Astrocyte (in vitro differentiated cells and primary cell): ENCODE data around the gene STON2. TPM values are rescaled to one million over a fixed set of nuclear protein-coding genes. Genes with fewer than 3 reads are reported as not detected.

Source experiments
- DNase-seq: peaks from one replicate; pipeline ENCODE4 v3.0.0-alpha.2; 2010; ENCODE audit warnings: low read depth
- FAIRE-seq: peaks from 2 replicates; lab custom pipeline; 2011; peaks lifted over from hg19 to GRCh38; lab: Jason Lieb, UNC
- H2AFZ ChIP-seq: 2 replicates; pipeline ENCODE4 v1.6.0; 2012; ENCODE audit warnings: low read depth, low read length, inconsistent platforms
- H3K27ac ChIP-seq: 2 replicates; pipeline ENCODE4 v1.5.1; 2011; ENCODE audit warnings: low read depth, low read length, inconsistent platforms
- H3K27me3 ChIP-seq: 2 replicates; pipeline ENCODE4 v1.6.0; 2011; ENCODE audit warnings: low read length, inconsistent platforms; ENCODE audit not compliant: insufficient read depth
- H3K36me3 ChIP-seq: 2 replicates; pipeline ENCODE4 v1.5.1; 2011; ENCODE audit warnings: low read length, inconsistent platforms; ENCODE audit not compliant: insufficient read depth
- H3K4me1 ChIP-seq: 2 replicates; pipeline ENCODE4 v1.5.1; 2011; ENCODE audit warnings: low read length, inconsistent platforms; ENCODE audit not compliant: insufficient read depth
- H3K4me2 ChIP-seq: 2 replicates; pipeline ENCODE4 v1.6.0; 2012; ENCODE audit warnings: low read length, inconsistent platforms
- H3K4me3 ChIP-seq: 2 replicates; pipeline ENCODE4 v1.5.1; 2011; ENCODE audit warnings: low read depth, mild to moderate bottlenecking, low read length, inconsistent platforms; ENCODE audit not compliant: insufficient read depth
- H3K79me2 ChIP-seq: 2 replicates; pipeline ENCODE4 v1.6.0; 2012; ENCODE audit warnings: mild to moderate bottlenecking, low read length, inconsistent platforms; ENCODE audit not compliant: insufficient read depth
- H3K9ac ChIP-seq: 2 replicates; pipeline ENCODE4 v1.6.0; 2012; ENCODE audit warnings: mild to moderate bottlenecking, low read length, inconsistent platforms
- H3K9me3 ChIP-seq: 2 replicates; pipeline ENCODE4 v1.5.1; 2012; ENCODE audit warnings: low read depth, mild to moderate bottlenecking, low read length, inconsistent platforms; ENCODE audit not compliant: insufficient read depth
- H4K20me1 ChIP-seq: 2 replicates; pipeline ENCODE4 v1.6.0; 2012; ENCODE audit warnings: low read length, inconsistent platforms; ENCODE audit not compliant: insufficient read depth
- H3K27ac Mint-ChIP-seq: one replicate; pipeline ENCODE4 v1.8.0; 2021; ENCODE audit warnings: mild to moderate bottlenecking, mixed read lengths; ENCODE audit not compliant: unreplicated experiment
- H3K27me3 Mint-ChIP-seq: one replicate; pipeline ENCODE4 v1.8.0; 2021; ENCODE audit warnings: low read depth, mixed read lengths; ENCODE audit not compliant: unreplicated experiment
- H3K36me3 Mint-ChIP-seq: one replicate; pipeline ENCODE4 v1.8.0; 2021; ENCODE audit warnings: low read depth, mixed read lengths; ENCODE audit not compliant: unreplicated experiment
- H3K4me1 Mint-ChIP-seq: one replicate; pipeline ENCODE4 v1.8.0; 2021; ENCODE audit warnings: low read depth, mixed read lengths; ENCODE audit not compliant: unreplicated experiment
- H3K4me3 Mint-ChIP-seq: one replicate; pipeline ENCODE4 v1.8.0; 2021; ENCODE audit warnings: mild to moderate bottlenecking, moderate library complexity, mixed read lengths; ENCODE audit not compliant: unreplicated experiment
- H3K9me3 Mint-ChIP-seq: one replicate; pipeline ENCODE4 v1.8.0; 2021; ENCODE audit warnings: mild to moderate bottlenecking, mixed read lengths; ENCODE audit not compliant: unreplicated experiment
- CTCF ChIP-seq: IDR thresholded peaks from 2 replicates; pipeline ENCODE4 v1.5.1; 2011; ENCODE audit warnings: low read depth, mild to moderate bottlenecking, inconsistent platforms, low read length, moderate library complexity; ENCODE audit not compliant: insufficient read depth
- EZH2 ChIP-seq: IDR thresholded peaks from 2 replicates; pipeline ENCODE4 v1.6.1; 2012; ENCODE audit warnings: mild to moderate bottlenecking, low read length, inconsistent platforms; ENCODE audit not compliant: insufficient read depth
- total RNA-seq: library from RNA; stranded (reverse); gene quantifications from 2 replicates; pipeline ENCODE4 v1.2.1, GENCODE V29; 2021

STON2 gene
- total RNA-seq, 1 donor from 2014 or later: 52.9 TPM

GRCh38 chr14:81341370-81341769 lies 58.8 kb downstream of the STON2 start:
- no peaks in the 10 kb centered on the region for H3K4me1 Mint-ChIP-seq
- H3K79me2 ChIP-seq: no peaks in the 10 kb centered on the region
- H3K27ac ChIP-seq: no peak overlapping the region
- H3K4me3 Mint-ChIP-seq: no peak overlapping the region
- H3K36me3 ChIP-seq: no peaks in the 10 kb centered on the region
- H3K4me3 ChIP-seq: no peak overlapping the region
- no peak overlapping the region for H3K9ac ChIP-seq
- H3K27ac Mint-ChIP-seq: no peak overlapping the region
- H4K20me1 ChIP-seq: no peaks in the 10 kb centered on the region
- H3K4me1 ChIP-seq: no peaks in the 10 kb centered on the region
- H3K9me3 Mint-ChIP-seq: peaks cover 6% of the 10 kb centered on the region
- no peaks in the 10 kb centered on the region for H3K9me3 ChIP-seq
- no peak overlapping the region for H3K4me2 ChIP-seq
- FAIRE-seq (no peak), DNase-seq (no peak)
- peaks cover 2% of the 10 kb centered on the region for H3K36me3 Mint-ChIP-seq
- no peaks in the 10 kb centered on the region for H3K27me3 ChIP-seq
- H3K27me3 Mint-ChIP-seq: peaks cover 10% of the 10 kb centered on the region
- H2AFZ ChIP-seq: no peak overlapping the region
- no peak for TF ChIP-seq EZH2

GRCh38 chr14:81340201-81340600 lies 59.9 kb downstream of the STON2 start:
- H3K27ac Mint-ChIP-seq: no peak overlapping the region

GRCh38 chr14:81337073-81337472 lies 63.1 kb downstream of the STON2 start:
- Histone ChIP-seq H4K20me1 (no peaks in the 10 kb centered on the region), H3K79me2 (no peaks in the 10 kb centered on the region), H3K27ac (no peak overlapping the region), H3K4me3 (no peak overlapping the region), H2AFZ (no peak overlapping the region), H3K9ac (no peak overlapping the region), H3K36me3 (no peaks in the 10 kb centered on the region), H3K4me1 (no peaks in the 10 kb centered on the region), H3K9me3 (no peaks in the 10 kb centered on the region), H3K27me3 (no peaks in the 10 kb centered on the region), H3K4me2 (no peak overlapping the region)
- H3K4me1 Mint-ChIP-seq: no peaks in the 10 kb centered on the region
- no peak overlapping the region for H3K27ac Mint-ChIP-seq
- FAIRE-seq (no peak), DNase-seq (no peak)
- H3K36me3 Mint-ChIP-seq: peaks cover 2% of the 10 kb centered on the region
- TF ChIP-seq EZH2 (no peak), CTCF (no peak)
- H3K9me3 Mint-ChIP-seq: peaks cover 6% of the 10 kb centered on the region
- peaks cover 7% of the 10 kb centered on the region for H3K27me3 Mint-ChIP-seq
- no peak overlapping the region for H3K4me3 Mint-ChIP-seq

More at GRCh38 chr14:81340201-81340600, 59.9 kb downstream of the STON2 start:
- peaks cover 2% of the 10 kb centered on the region for H3K36me3 Mint-ChIP-seq
- H3K4me3 Mint-ChIP-seq: no peak overlapping the region
- Histone ChIP-seq H2AFZ (no peak overlapping the region), H4K20me1 (no peaks in the 10 kb centered on the region), H3K9me3 (no peaks in the 10 kb centered on the region), H3K36me3 (no peaks in the 10 kb centered on the region), H3K27me3 (no peaks in the 10 kb centered on the region), H3K79me2 (no peaks in the 10 kb centered on the region), H3K27ac (no peak overlapping the region), H3K4me2 (no peak overlapping the region), H3K4me3 (no peak overlapping the region), H3K9ac (no peak overlapping the region), H3K4me1 (no peaks in the 10 kb centered on the region)
- FAIRE-seq (no peak), DNase-seq (no peak)
- H3K27me3 Mint-ChIP-seq: peaks cover 11% of the 10 kb centered on the region
- TF ChIP-seq EZH2: no peak
- no peak for TF ChIP-seq CTCF
- peaks cover 6% of the 10 kb centered on the region for H3K9me3 Mint-ChIP-seq
- no peaks in the 10 kb centered on the region for H3K4me1 Mint-ChIP-seq
